Endodermal cell (in vitro differentiated cells): Measurements from ENCODE around the gene USP48. TPM values are rescaled to one million over a fixed set of nuclear protein-coding genes. Genes with fewer than 3 reads are reported as not detected.
A peak's percentile ranks its signal among the peaks of the same experiment; 100 is the strongest.

Experiments used
- DNase-seq: peaks from one replicate; pipeline ENCODE4 v3.0.0-alpha.2; 2017
- H3K27ac ChIP-seq: 2 replicates; pipeline ENCODE4 v1.5.1; 2013; ENCODE audit warnings: mild to moderate bottlenecking, low read depth, low read length, moderate library complexity
- H3K27me3 ChIP-seq: 2 replicates; pipeline ENCODE4 v1.6.1; 2013; ENCODE audit warnings: mild to moderate bottlenecking, low read length, moderate library complexity; ENCODE audit not compliant: insufficient read depth, control insufficient read depth, poor library complexity, severe bottlenecking
- H3K36me3 ChIP-seq: 2 replicates; pipeline ENCODE4 v1.7.0; 2013; ENCODE audit warnings: mild to moderate bottlenecking, low read length, moderate library complexity; ENCODE audit not compliant: control insufficient read depth, insufficient read depth
- H3K4me1 ChIP-seq: one replicate; pipeline ENCODE4 v1.7.0; 2013; ENCODE audit warnings: low read length; ENCODE audit not compliant: control insufficient read depth, insufficient read depth
- H3K4me3 ChIP-seq: 2 replicates; pipeline ENCODE4 v1.5.1; 2013; ENCODE audit warnings: mild to moderate bottlenecking, low read length, moderate library complexity
- H3K9ac ChIP-seq: 2 replicates; pipeline ENCODE4 v1.6.1; 2013; ENCODE audit warnings: mild to moderate bottlenecking, low read length, moderate library complexity; ENCODE audit not compliant: poor library complexity, severe bottlenecking; ENCODE audit errors: extremely low read depth
- H3K9me3 ChIP-seq: 2 replicates; pipeline ENCODE4 v1.6.1; 2013; ENCODE audit warnings: mild to moderate bottlenecking, low read length, moderate library complexity; ENCODE audit not compliant: control insufficient read depth
- H3K27ac Mint-ChIP-seq: 2 replicates; pipeline ENCODE4 v1.8.0; 2020; ENCODE audit warnings: mixed read lengths
- H3K27me3 Mint-ChIP-seq: 2 replicates; pipeline ENCODE4 v1.8.0; 2021; ENCODE audit warnings: mild to moderate bottlenecking, mixed read lengths; ENCODE audit not compliant: insufficient read depth
- H3K36me3 Mint-ChIP-seq: 2 replicates; pipeline ENCODE4 v1.8.0; 2020; ENCODE audit warnings: low read depth, mixed read lengths
- H3K4me1 Mint-ChIP-seq: 2 replicates; pipeline ENCODE4 v1.8.0; 2020; ENCODE audit warnings: mixed read lengths
- H3K4me3 Mint-ChIP-seq: 2 replicates; pipeline ENCODE4 v1.8.0; 2020; ENCODE audit warnings: mild to moderate bottlenecking, moderate library complexity, mixed read lengths
- H3K9me3 Mint-ChIP-seq: 2 replicates; pipeline ENCODE4 v1.8.0; 2020; ENCODE audit warnings: mild to moderate bottlenecking, mixed read lengths
- CTCF ChIP-seq: fragments of 200-600 bp; sonication (generic); conservative IDR thresholded peaks from 2 replicates; pipeline ENCODE4 v1.5.0; 2021; ENCODE audit warnings: antibody characterized with exemption, mild to moderate bottlenecking
- WGBS, 2 experiments: methylation state at CpG; one replicate each; pipeline versions ENCODE4 v1.1.5 to v1.1.7; 2013; ENCODE audit warnings: missing lambda C conversion rate in 2 of 2, mixed read lengths in 1 of 2; ENCODE audit not compliant: insufficient coverage in 1 of 2, insufficient read length in 1 of 2; 5-methylcytosine and 5-hydroxymethylcytosine counted together
- total RNA-seq, 2 donors: library from RNA; stranded (reverse); fragmentation: NEBNext Ultra II Directional in 1 of 2; extraction: Animal tissue kit (Norgen Biotek cat#: 25700) in 1 of 2; gene quantifications; 2 replicates in 1 of 2; 3 replicates in 1 of 2; pipeline ENCODE4 v1.2.1, GENCODE V29; 2021

The USP48 gene
- total RNA-seq, 2 donors from 2014 or later, result 73.8 to 78.6 TPM

DNA sequence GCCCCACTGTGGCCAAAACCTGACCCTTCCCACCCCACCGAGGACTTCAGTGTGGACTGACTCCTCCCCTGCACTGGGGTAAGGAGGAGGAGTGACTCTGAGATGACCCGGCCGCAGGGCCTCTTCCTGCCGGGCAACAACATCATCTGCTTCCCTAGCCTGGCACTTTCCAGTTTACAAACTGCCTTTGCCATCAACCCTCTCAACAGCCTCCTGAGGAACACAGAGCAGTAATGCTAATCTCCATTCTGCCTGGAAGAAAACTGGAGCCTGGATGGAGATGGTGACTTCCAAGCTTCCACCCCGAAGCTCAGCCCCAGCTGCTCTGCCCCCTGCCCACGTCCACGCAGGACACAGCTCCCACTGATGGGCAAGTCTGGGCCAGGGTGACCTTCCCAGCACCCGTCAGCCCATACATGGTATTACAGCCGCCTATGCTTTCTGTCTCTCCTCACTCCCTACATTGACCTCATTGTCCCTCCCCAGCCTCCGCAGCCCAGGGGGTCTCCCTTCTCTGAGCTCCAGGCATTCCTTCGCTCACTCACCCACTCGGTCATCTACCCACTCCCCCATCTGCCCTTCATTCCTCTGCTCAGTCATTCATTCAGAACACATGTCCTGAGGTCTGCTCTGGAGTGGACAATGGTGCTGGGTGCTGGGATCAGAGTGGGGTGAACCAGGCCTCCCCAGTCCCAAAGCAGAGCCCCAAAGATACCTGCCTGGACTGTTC is 148.0 kb downstream of the USP48 start:
- H3K27me3 ChIP-seq, result no peaks in the 10 kb centered on the region

DNA sequence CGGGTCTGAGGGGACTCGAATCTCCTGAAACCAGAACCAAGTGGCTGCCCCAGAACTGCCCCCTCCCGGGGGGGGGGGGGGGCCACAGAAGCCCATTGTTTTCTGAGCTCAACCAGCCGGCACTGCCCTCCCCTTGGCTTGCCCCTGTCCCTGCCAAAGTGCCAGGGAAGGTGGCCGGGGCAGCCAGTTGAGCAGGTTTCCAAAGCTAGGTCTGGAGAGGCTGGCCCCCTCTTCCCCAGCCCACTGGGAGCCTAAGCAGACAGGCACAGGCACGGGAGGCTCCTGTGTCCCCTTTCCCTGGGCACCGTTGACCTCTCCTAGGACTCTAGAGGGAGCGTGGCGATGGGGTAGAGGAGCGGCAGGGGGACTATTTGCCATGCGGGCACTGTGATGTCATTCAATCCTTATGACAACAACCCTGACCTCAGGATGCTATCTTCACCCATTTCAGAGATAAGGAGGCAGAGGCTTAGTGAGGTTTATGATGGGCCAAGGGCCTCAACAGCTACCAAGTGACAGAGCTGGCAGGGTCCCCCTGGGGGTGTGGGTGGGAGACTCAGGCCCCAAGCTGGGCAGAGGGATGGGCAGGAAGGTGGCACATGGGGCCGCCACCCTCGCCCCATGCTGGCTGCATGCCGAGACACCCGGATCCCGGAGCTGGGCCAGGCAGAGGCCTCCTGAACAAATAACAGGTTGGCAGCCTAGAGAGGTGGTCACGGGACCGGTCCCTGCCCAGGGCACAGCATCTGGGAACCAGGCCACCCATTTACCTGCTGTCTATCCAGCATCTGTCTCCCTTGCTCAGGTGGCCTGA is 148.8 kb downstream of the USP48 start:
- H3K4me1 ChIP-seq, result peaks cover 6% of the 10 kb centered on the region
- H3K36me3 ChIP-seq, result no peaks in the 10 kb centered on the region
- H3K4me3 ChIP-seq, result no peak overlapping the region
- no peak overlapping the region for H3K4me3 Mint-ChIP-seq
- WGBS, 2 experiments, result 92 to 95% methylated on average over 7 to 18 of the region's 18 CpGs
- H3K9me3 Mint-ChIP-seq, result no peaks in the 10 kb centered on the region
- H3K4me1 Mint-ChIP-seq, result peaks cover 38% of the 10 kb centered on the region
- no peaks in the 10 kb centered on the region for H3K9me3 ChIP-seq
- no peak overlapping the region for H3K9ac ChIP-seq
- no peak for DNase-seq
- H3K36me3 Mint-ChIP-seq, result no peaks in the 10 kb centered on the region
- no peak overlapping the region for H3K27ac ChIP-seq
- no peaks in the 10 kb centered on the region for H3K27me3 ChIP-seq
- no peaks in the 10 kb centered on the region for H3K27me3 Mint-ChIP-seq
- no peak overlapping the region for H3K27ac Mint-ChIP-seq
- TF ChIP-seq CTCF, result no peak

More for the DNA sequence above, 148.0 kb downstream of the USP48 start:
- H3K4me3 Mint-ChIP-seq, result no peak overlapping the region
- Histone ChIP-seq H3K27ac (no peak overlapping the region), H3K36me3 (no peaks in the 10 kb centered on the region), H3K4me3 (no peak overlapping the region), H3K9ac (no peak overlapping the region), H3K9me3 (no peaks in the 10 kb centered on the region), H3K4me1 (peaks cover 10% of the 10 kb centered on the region)
- H3K27me3 Mint-ChIP-seq, result no peaks in the 10 kb centered on the region
- no peak for TF ChIP-seq CTCF
- WGBS, 2 experiments, result 78 to 80% methylated on average over 5 to 12 of the region's 12 CpGs
- no peaks in the 10 kb centered on the region for H3K9me3 Mint-ChIP-seq
- H3K4me1 Mint-ChIP-seq, result peaks cover 38% of the 10 kb centered on the region
- H3K36me3 Mint-ChIP-seq, result no peaks in the 10 kb centered on the region
- peak overlapping the region; percentile 50 for H3K27ac Mint-ChIP-seq
- DNase-seq, result no peak

DNA sequence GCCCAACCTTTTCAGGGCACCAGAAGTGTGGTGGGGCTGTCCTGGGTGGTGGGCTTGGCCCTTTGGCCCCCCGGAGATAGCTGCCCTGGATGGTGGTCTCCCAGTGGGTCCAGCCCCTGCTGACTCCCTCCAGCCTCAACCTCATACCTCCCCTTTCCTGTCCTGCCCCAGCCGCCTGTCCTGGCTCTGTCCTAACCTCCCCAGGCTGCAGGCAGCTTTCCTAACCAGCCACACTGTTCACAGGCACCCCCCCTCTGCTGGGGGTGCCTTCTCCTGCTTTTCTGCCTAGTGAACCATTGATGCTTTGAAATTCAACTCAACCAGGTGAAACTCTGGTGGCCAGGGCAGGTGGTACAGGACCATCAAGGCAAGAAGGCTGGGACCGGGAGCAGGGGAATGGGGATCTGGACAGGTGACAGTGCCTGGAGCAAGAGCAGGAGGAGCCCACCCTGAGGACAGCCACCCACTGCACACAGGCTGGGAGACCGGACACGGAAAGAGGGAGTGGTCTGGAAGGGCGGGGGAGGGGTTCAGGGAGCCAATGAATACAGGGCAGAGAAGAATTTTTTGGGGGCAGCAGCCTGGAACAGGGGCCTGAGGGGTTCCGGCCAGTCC is 149.7 kb downstream of the USP48 start:
- no peaks in the 10 kb centered on the region for H3K27me3 ChIP-seq
- Mint-ChIP-seq H3K9me3 (no peaks in the 10 kb centered on the region), H3K4me3 (no peak overlapping the region), H3K27me3 (no peaks in the 10 kb centered on the region), H3K27ac (no peak overlapping the region), H3K36me3 (no peaks in the 10 kb centered on the region), H3K4me1 (peaks cover 34% of the 10 kb centered on the region)
- H3K4me1 ChIP-seq, result no peaks in the 10 kb centered on the region
- no peak overlapping the region for H3K9ac ChIP-seq
- H3K27ac ChIP-seq, result no peak overlapping the region
- no peak for TF ChIP-seq CTCF
- WGBS, 2 experiments, result 86 to 87% methylated on average over 4 to 7 of the region's 7 CpGs
- H3K4me3 ChIP-seq, result no peak overlapping the region
- no peak for DNase-seq
- no peaks in the 10 kb centered on the region for H3K9me3 ChIP-seq
- H3K36me3 ChIP-seq, result no peaks in the 10 kb centered on the region
